Activated naive CD4-positive, alpha-beta T cell treated with anti-CD3 and anti-CD28 coated beads, Interleukin-2, amount 50 U/mL, for 16 hours (primary cell): ENCODE data around the gene TEX2.
"Not testable (repeated sequence)": the region's sequence is repeated elsewhere in the genome, so short reads cannot be mapped to it uniquely, and the experiment has no call there.

Experiments used
- DNase-seq: peaks from one replicate; pipeline ENCODE4 v3.0.0-alpha.2; 2020

Gene TEX2

GRCh38 chr17:64178011-64178825 lies 84.8 kb downstream of the TEX2 start:
- no peak for DNase-seq

GRCh38 chr17:64177311-64178010 lies 85.6 kb downstream of the TEX2 start:
- no peak for DNase-seq

GRCh38 chr17:64176556-64176955 lies 86.5 kb downstream of the TEX2 start:
- DNase-seq = no peak

GRCh38 chr17:64174686-64175456 lies 88.2 kb downstream of the TEX2 start:
- DNase-seq = no peak

- no peak for DNase-seq
Measured at GRCh38 chr17:64173646-64174045, 89.4 kb downstream of the TEX2 start.

- no peak for DNase-seq
Measured at GRCh38 chr17:64172510-64172909, 90.5 kb downstream of the TEX2 start.

GRCh38 chr17:64171041-64171440 lies 92.0 kb downstream of the TEX2 start:
- no peak for DNase-seq

- DNase-seq = no peak
Measured at GRCh38 chr17:64170286-64170685, 92.8 kb downstream of the TEX2 start.

GRCh38 chr17:64167666-64168065 lies 95.4 kb downstream of the TEX2 start:
- not testable (repeated sequence) for DNase-seq

GRCh38 chr17:64166876-64167275 lies 96.2 kb downstream of the TEX2 start:
- no peak for DNase-seq

- DNase-seq = no peak
Measured at GRCh38 chr17:64165347-64165746, 97.7 kb downstream of the TEX2 start.

GRCh38 chr17:64164596-64165285 lies 98.3 kb downstream of the TEX2 start:
- no peak for DNase-seq

GRCh38 chr17:64163468-64163867 lies 99.6 kb downstream of the TEX2 start:
- no peak for DNase-seq

GRCh38 chr17:64162554-64162953 lies 100.5 kb downstream of the TEX2 start:
- DNase-seq = no peak

- no peak for DNase-seq
Measured at GRCh38 chr17:64161380-64162176, 101.5 kb downstream of the TEX2 start.

GRCh38 chr17:64160378-64160777 lies 102.7 kb downstream of the TEX2 start:
- DNase-seq = no peak

- no peak for DNase-seq
Measured at GRCh38 chr17:64158831-64159590, 104.0 kb downstream of the TEX2 start.

GRCh38 chr17:64158406-64158805 lies 104.7 kb downstream of the TEX2 start:
- DNase-seq = no peak

GRCh38 chr17:64157669-64158180 lies 105.3 kb downstream of the TEX2 start:
- no peak for DNase-seq

- DNase-seq = no peak
Measured at GRCh38 chr17:64156670-64157069, 106.4 kb downstream of the TEX2 start.
